Left hindlimb (tissue), 1 donor: Measurements from ENCODE around the gene TFPI.

Experiments
- DNase-seq: peaks from one replicate; pipeline ENCODE4 v3.0.0-alpha.2; 2018

Gene TFPI

GRCh38 chr2:187461294-187462261 is 92.7 kb downstream of the TFPI start:
- no peak for DNase-seq

- no peak for DNase-seq
Measured at GRCh38 chr2:187459256-187459655, 95.0 kb downstream of the TFPI start.

DNA sequence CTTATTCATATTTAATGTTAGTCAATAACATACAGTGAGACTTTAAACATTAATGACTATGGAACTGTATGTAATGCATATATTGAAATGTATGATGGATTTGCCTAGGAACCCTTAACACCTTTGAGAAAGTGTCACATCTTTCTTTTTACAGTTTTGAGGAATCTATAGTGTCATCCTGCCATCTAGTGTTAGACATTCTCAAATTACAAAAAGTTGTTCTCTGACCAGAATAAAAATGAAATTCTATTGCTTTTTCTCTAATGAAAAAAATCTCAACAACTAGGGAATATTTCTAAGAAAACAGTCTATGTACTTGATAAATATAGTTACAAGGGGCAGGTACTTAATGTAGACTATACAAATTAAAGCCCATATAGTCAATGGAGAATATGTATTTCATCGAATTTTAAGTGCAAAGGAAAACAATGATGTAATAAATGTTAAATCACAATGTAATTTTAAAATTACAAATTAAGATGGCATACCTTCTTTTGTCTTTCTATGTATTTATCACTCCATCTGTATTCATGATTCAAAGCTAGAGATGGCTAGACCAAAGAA is 101.1 kb downstream of the TFPI start:
- DNase-seq: no peak

GRCh38 chr2:187451510-187451909 is 102.7 kb downstream of the TFPI start:
- DNase-seq: no peak

GRCh38 chr2:187447336-187447735 is 106.9 kb downstream of the TFPI start:
- no peak for DNase-seq

- DNase-seq: no peak
Measured at GRCh38 chr2:187446711-187447110, 107.5 kb downstream of the TFPI start.

GRCh38 chr2:187445051-187445450 is 109.2 kb downstream of the TFPI start:
- DNase-seq: no peak

DNA sequence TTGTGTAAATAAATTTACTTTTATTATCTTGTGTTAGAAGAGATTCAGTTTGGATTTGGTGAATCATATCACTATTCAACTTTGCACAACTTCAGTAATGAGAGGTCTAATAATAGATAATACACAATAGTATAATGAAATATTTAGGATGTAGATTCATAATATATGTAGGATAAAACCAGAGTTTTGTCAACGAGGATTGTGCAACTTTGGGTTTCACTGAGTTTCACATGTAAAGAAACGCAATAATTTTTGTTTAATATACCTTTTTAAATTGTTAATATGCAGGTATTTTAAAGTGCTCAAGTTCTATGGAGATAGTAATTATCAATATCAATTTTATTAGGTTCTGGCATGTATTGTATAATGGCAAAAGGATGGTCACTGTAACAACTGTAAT is 111.5 kb downstream of the TFPI start:
- no peak for DNase-seq

- DNase-seq: no peak
Measured at GRCh38 chr2:187442378-187442777, 111.9 kb downstream of the TFPI start.

GRCh38 chr2:187440101-187440675 is 114.0 kb downstream of the TFPI start:
- DNase-seq: no peak

DNA sequence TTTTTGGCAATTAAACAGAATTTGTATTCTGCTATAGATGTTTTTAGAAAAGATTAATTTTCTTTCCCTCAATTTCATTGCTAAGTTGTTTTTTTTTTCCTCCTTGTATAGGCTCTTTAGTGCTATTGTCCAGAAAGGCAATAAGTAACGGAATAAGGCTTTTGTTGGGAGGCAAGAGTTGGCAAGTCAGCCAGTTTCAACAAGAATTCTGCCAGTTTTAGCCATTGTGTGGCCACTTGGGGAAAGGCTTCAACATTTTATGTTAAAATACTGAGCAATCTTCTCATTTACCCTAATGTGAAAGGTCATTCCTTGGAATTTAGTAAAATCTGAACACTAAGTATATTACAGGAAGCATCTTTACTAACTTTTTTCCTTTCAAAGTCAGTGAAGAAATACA is 115.8 kb downstream of the TFPI start:
- DNase-seq: no peak

DNA sequence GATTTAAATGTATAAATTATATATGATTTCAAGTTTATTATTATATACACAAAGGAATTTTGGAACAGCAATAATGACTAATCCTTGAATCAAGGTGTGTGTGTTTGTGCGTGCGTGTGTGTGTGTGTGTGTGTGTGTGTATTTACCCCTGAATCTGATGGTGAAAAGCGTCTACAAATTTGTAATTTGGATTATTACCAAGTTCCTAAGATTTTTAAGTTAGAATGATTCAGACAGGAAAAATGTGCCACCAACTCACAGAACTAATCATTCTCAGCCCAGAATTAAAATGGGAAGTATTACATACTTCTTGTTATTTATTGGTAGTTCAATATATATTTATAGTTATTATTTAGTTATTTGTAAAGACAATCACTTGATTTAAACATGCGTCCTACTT is 118.5 kb downstream of the TFPI start:
- DNase-seq: no peak

- DNase-seq: no peak
Measured at GRCh38 chr2:187435078-187435477, 119.2 kb downstream of the TFPI start.

DNA sequence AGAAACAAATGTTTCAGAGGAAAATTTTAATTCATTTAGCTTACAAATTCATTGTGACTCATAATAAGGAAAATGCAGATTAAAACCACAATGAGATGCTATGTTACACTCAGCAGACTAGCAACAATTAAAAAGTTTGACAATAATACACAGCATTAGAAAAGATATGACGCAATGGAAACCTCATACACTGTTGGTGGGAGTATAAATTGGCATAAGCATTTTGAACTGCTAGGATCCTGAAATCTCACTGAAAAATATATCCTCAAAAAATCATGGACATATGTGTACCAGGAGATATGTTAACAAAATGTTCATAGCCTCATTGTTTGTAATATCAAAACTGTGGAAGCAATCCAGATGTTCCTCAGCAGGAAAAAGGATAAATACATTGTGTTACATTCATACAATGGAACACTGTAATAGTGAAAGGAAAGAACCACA is 119.9 kb downstream of the TFPI start:
- DNase-seq: no peak

- DNase-seq: no peak
Measured at GRCh38 chr2:187431911-187432310, 122.3 kb downstream of the TFPI start.

- DNase-seq: no peak
Measured at GRCh38 chr2:187429989-187430388, 124.2 kb downstream of the TFPI start.

GRCh38 chr2:187424146-187424545 is 130.1 kb downstream of the TFPI start:
- DNase-seq: no peak

GRCh38 chr2:187422282-187422681 is 132.0 kb downstream of the TFPI start:
- no peak for DNase-seq

GRCh38 chr2:187421519-187421918 is 132.7 kb downstream of the TFPI start:
- no peak for DNase-seq

- no peak for DNase-seq
Measured at GRCh38 chr2:187419808-187420207, 134.4 kb downstream of the TFPI start.

DNA sequence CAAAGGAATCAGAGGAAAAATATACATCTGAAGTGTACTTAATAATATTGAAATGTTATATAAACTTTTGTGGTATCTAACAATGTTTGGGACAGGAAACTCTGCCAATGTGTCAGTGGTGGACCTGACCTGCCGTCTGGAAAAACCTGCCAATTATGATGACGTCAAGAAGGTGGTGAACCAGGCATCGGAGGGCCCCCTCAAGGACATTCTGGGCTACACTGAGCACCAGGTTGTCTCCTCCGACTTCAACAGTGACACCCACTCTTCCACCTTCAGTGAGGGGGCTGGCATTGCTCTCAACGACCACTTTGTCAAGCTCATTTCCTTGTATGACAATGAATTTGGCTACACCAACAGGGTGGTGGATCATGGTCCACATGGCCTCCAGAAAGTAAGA is 138.8 kb downstream of the TFPI start:
- DNase-seq: no peak
